Activated CD8-positive, alpha-beta memory T cell treated with anti-CD3 and anti-CD28 coated beads, Interleukin-2, amount 10 ng/mL, durations not matched to agents 7 days and 5 days (primary cell): Measurements from ENCODE around the gene SLC38A10. TPM values are rescaled to one million over a fixed set of nuclear protein-coding genes. Genes with fewer than 3 reads are reported as not detected.

ENCODE experiments used
- ATAC-seq: fragments of 150-1000 bp; cut with Tn5 transposase; one replicate; pipeline ENCODE4 v1.10.0; 2021; ENCODE audit warnings: moderate library complexity
- CTCF ChIA-PET: fragments of 350-600 bp; sonication (Branson Sonifier 250); formaldehyde crosslinking; loops from one replicate; lab custom pipeline; 2021; ENCODE audit warnings: antibody characterized with exemption; lab: Charles Lee
- DNase-seq: peaks from one replicate; pipeline ENCODE4 v3.0.0-alpha.2; 2020
- H3K27ac Mint-ChIP-seq: one replicate; pipeline ENCODE4 v1.8.0; 2021; ENCODE audit warnings: mild to moderate bottlenecking, mixed read lengths
- H3K27me3 Mint-ChIP-seq: one replicate; pipeline ENCODE4 v1.8.0; 2021; ENCODE audit warnings: mixed read lengths
- H3K36me3 Mint-ChIP-seq: one replicate; pipeline ENCODE4 v1.8.0; 2021; ENCODE audit warnings: mild to moderate bottlenecking, mixed read lengths
- H3K4me1 Mint-ChIP-seq: one replicate; pipeline ENCODE4 v1.8.0; 2021; ENCODE audit warnings: mixed read lengths
- H3K4me3 Mint-ChIP-seq: one replicate; pipeline ENCODE4 v1.8.0; 2021; ENCODE audit warnings: mild to moderate bottlenecking, moderate library complexity, mixed read lengths
- H3K9me3 Mint-ChIP-seq: one replicate; pipeline ENCODE4 v1.8.0; 2022; ENCODE audit warnings: low read depth, mixed read lengths
- total RNA-seq, 2 experiments: library from RNA; stranded (reverse); gene quantifications; one replicate each; pipeline ENCODE4 v1.2.3, GENCODE V29; 2021

Gene SLC38A10
- total RNA-seq, 2 experiments from 2014 or later = 81.7 to 88.7 TPM

DNA sequence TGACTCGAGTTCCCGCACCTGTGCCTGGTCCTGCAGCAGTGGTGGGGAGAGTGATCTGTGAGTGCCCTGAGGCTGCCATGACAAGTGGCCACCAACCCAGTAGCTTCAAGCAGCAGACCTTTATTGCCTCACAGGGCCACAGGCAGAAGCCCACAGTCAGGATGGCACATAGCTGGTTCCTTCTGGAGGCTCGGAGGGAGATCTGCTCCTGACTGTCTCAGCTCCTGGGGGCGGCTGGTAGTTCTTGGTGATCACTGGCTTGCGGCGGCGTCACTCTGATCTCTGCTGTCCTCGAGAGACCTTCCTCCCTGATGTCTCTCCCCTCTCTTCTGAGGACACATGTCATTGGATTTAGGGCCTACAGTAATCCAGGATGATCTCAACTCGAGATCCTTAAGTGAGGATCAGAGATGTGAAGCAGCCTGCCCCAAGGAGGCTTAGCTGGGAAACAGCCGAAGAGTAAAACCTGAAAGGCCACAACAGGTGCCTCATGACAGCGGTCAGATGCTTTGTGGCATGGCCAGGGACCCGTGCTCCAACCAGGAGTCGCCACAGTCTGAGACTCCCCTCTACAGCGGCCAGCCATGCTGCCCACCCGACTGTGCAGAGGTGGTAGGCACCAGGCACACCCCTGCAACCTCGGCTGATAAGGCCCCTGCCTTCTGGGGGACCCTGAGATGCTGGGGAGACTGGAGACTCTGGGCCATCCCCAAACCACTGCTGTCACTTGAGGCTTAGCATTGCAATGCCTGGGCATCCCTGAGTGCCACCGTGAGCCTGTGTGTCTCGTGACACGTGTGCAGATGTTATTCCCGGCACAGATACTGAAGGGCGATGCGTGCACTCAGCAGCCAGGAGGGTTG is 30.0 kb upstream of the SLC38A10 start:
- no peaks in the 10 kb centered on the region for H3K4me1 Mint-ChIP-seq
- CTCF ChIA-PET = interaction anchor here (1.2 kb wide), 1 partner anchor 72 kb away, joined by 3 read pairs; no protein-coding TSS in a partner anchor
- no peaks in the 10 kb centered on the region for H3K27me3 Mint-ChIP-seq
- no peak for DNase-seq
- no peaks in the 10 kb centered on the region for H3K36me3 Mint-ChIP-seq
- H3K9me3 Mint-ChIP-seq = no peaks in the 10 kb centered on the region
- ATAC-seq = no peak
- H3K27ac Mint-ChIP-seq = no peak overlapping the region
- H3K4me3 Mint-ChIP-seq = no peak overlapping the region

DNA sequence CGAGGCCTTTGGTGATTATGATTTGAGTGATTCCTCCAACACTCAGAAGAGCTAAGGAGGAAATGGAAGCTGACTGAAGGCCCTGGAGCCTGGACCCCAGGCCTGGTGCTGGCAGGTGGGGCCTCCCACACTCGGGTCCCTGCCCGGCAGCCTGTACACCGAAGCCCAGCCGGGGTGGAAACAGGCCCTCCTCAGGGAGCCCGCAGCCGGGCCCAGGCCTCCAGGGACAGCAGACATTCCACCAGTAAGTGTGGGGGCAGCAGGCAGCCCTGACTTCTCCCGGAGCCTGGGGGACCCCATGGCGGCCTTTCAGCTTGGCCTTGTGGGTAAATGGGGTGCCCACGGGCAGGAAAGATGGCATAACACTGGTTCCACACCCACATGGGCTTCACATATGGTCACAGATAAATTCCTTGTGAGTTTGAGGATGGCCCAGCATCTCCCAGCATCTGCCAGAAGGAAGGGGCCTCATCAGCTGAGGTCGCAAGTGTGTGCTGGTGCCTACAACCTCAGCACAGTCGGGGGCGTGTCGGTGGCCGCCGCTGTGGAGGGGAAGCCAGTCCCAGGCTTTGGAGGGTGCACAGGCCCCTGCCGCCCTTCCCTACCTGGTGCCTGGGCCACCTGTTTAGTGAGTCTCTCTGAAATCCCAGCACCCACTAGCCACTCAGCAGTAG is 29.2 kb upstream of the SLC38A10 start:
- H3K27me3 Mint-ChIP-seq = no peaks in the 10 kb centered on the region
- CTCF ChIA-PET = interaction anchor here (1.2 kb wide), 1 partner anchor 72 kb away, joined by 3 read pairs; no protein-coding TSS in a partner anchor
- H3K27ac Mint-ChIP-seq = no peak overlapping the region
- H3K36me3 Mint-ChIP-seq = no peaks in the 10 kb centered on the region
- ATAC-seq (no peak), DNase-seq (no peak)
- H3K4me3 Mint-ChIP-seq = no peak overlapping the region
- no peaks in the 10 kb centered on the region for H3K9me3 Mint-ChIP-seq
- H3K4me1 Mint-ChIP-seq = no peaks in the 10 kb centered on the region

DNA sequence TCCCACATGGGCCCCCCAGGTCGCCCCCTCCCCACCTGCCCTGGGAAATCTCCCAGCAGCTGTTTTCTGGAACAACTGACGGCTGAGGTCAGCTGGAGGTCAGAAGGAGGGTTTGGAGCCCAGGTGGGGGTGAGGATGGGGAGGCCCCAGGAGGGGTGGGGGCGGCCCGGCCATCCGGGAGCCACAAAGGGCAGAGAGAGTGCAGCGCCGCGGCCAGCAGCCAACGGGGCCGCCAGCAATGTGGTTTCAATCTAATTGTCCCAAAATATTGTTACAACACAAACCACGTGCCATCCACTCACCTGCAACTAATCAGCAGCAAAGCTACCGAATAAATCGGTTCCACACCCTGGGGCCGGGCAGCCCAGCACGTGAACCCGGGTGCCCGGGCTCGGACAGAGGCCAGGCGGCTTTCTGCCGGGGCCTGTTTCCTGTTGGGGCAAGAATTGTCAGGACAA is 28.3 kb upstream of the SLC38A10 start:
- H3K9me3 Mint-ChIP-seq = no peaks in the 10 kb centered on the region
- H3K4me1 Mint-ChIP-seq = no peaks in the 10 kb centered on the region
- no peak for DNase-seq
- ATAC-seq = no peak
- CTCF ChIA-PET = interaction anchor here (0.7 to 1.7 kb wide), 6 partner anchors 10 to 161 kb away, joined by 3 to 4 read pairs (median 3); no protein-coding TSS in a partner anchor
- no peak overlapping the region for H3K27ac Mint-ChIP-seq
- H3K4me3 Mint-ChIP-seq = no peak overlapping the region
- H3K27me3 Mint-ChIP-seq = no peaks in the 10 kb centered on the region
- H3K36me3 Mint-ChIP-seq = no peaks in the 10 kb centered on the region

DNA sequence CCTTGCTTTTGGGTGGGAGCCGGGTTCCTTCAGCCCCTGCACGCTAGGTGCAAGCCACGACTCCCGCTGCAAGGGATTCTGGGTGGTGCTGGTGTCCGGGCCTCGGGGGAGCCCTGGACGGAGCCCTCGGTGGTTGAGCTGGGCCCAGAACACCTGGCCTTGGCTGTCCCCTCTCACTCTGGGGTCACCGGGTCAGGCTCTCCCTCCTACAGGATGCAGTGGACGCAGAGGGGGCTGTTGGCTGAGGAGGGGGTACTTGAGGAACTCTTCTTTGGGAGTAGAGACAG is 27.9 kb upstream of the SLC38A10 start:
- Mint-ChIP-seq H3K27ac (no peak overlapping the region), H3K9me3 (no peaks in the 10 kb centered on the region)
- CTCF ChIA-PET = interaction anchor here (0.7 to 1.7 kb wide), 6 partner anchors 9 to 162 kb away, joined by 3 to 4 read pairs (median 3); no protein-coding TSS in a partner anchor

DNA sequence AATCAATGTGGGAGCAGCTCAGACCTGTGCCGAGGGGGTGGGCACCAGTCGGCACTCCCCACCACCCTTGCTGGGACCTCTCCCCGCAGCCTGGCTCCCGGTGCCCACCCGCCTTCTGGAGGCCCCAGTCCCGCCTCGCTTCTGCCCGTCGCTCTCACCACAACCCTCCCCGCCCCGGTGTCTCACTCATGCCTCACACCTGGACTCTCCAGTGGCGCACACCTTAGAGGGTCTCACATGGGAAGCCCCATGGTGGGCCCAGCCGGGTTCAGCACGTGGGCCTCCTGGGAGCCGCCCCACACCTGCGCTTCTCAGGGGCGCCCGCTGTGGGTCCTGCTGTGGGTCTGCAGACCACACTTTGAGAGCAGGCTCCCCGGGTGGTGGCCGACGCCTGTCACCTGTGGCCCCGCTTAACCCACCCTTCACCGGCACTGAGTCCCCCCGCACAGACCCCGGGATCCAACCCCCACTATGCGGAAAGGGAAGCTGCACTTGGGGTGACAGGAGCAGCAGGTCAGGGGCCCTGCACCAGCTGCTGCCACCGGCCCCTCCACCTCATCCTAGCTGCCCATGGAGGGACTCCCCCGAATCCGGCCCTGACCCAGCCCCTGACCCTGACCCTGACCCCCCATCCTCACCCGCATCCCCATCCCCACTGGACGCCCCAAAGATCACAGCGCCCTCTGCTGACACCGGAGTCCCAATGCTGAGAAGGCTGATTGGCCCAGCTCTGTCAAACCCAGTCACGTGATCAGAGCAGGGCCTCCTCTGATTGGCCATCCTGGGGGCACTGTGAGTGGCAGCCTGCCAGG is 27.4 kb upstream of the SLC38A10 start:
- ATAC-seq = peak; percentile 80
- Mint-ChIP-seq H3K27me3 (no peaks in the 10 kb centered on the region), H3K4me3 (no peak overlapping the region)

More for the DNA sequence above, 27.9 kb upstream of the SLC38A10 start:
- Mint-ChIP-seq H3K27me3 (no peaks in the 10 kb centered on the region), H3K4me1 (no peaks in the 10 kb centered on the region), H3K36me3 (no peaks in the 10 kb centered on the region), H3K4me3 (no peak overlapping the region)
- peak; percentile 20 for ATAC-seq
- no peak for DNase-seq

DNA sequence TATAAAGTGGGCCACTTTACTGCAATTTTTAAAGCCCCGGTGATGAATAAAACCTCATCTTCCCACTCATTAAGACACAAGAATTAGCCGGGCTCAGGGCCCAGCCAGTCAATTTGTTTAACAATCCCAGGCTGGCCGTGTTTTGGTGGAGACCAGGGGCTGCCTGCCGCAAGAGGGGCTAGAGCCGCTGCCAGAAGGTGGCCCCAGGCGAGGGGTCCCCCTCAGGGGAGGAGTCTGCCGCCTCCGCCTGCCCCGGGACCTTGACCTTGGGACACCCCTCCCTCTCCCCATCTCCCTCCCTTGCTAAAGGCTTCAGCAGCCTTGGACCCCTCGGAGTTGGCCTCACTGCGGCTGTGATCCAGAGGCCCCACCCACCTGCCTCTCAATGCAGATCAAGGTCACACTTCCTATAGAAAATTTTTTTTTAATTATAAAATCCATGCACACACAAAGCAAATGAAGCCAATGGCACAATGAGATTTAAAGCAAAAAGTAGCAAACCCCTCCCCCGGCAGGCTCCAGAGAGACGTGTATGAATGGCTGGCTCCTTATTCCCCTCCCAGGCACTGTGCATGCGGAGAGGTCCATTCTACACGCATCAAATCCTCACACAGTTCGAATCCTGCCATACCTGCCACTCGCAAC is 23.0 kb upstream of the SLC38A10 start:
- CTCF ChIA-PET = no interaction called here
- Mint-ChIP-seq H3K4me1 (no peaks in the 10 kb centered on the region), H3K36me3 (no peaks in the 10 kb centered on the region)

More for the DNA sequence above, 27.4 kb upstream of the SLC38A10 start:
- DNase-seq = peak; percentile 61
- no peaks in the 10 kb centered on the region for H3K36me3 Mint-ChIP-seq
- CTCF ChIA-PET = interaction anchor here (0.7 to 1.7 kb wide), 6 partner anchors 9 to 162 kb away, joined by 3 to 4 read pairs (median 3); no protein-coding TSS in a partner anchor
- H3K4me1 Mint-ChIP-seq = no peaks in the 10 kb centered on the region
- no peak overlapping the region for H3K27ac Mint-ChIP-seq
- no peaks in the 10 kb centered on the region for H3K9me3 Mint-ChIP-seq

DNA sequence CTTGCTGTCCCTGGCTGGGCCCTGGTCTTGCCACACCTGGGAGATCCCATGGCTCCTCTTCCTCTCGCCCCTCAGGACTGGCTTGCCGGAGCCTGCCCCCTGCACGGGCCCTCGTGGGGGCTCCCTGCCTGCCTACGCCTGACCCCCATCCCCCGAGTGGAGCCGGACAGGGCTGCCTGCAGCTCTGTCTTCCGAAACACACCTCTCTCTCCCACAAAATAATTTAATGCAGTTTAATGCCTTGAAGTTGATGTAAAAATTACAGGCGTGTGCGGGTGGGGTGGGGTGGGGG is 22.4 kb upstream of the SLC38A10 start:
- no peak for ATAC-seq
- no peaks in the 10 kb centered on the region for H3K9me3 Mint-ChIP-seq

More for the DNA sequence above, 23.0 kb upstream of the SLC38A10 start:
- H3K27me3 Mint-ChIP-seq = peaks cover 4% of the 10 kb centered on the region
- no peak for ATAC-seq
- H3K4me3 Mint-ChIP-seq = no peak overlapping the region
- no peaks in the 10 kb centered on the region for H3K9me3 Mint-ChIP-seq
- H3K27ac Mint-ChIP-seq = no peak overlapping the region
- no peak for DNase-seq

DNA sequence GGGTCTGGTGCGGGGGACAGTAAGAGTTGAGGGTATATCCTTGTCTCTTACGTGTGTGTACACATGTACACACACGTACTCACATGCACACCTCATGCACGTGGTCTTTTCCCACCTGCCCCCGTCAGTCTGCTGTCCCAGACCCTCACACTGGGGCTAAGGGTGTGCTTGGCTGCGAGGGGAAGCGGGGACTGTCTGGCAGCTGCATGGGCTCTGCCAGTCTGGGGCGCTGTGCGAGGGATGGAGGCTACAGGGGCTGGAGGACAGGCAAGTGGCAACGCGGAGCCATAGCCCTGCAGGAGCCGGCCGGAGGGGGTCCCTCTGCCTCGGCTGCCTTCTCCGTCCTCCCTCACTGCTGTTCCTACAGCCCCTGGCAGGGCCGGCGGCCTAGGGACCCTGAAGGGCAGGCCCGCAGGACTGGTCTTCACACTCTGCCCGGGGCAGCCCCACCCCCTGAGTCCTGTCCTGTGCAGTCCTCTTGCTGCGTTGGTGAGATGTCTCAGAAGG is 20.8 kb upstream of the SLC38A10 start:
- Mint-ChIP-seq H3K4me1 (no peaks in the 10 kb centered on the region), H3K36me3 (no peaks in the 10 kb centered on the region), H3K27me3 (peaks cover 4% of the 10 kb centered on the region), H3K9me3 (no peaks in the 10 kb centered on the region), H3K27ac (no peak overlapping the region), H3K4me3 (no peak overlapping the region)
- DNase-seq = no peak
- no peak for ATAC-seq
- CTCF ChIA-PET = no interaction called here

More for the DNA sequence above, 22.4 kb upstream of the SLC38A10 start:
- CTCF ChIA-PET = no interaction called here
- H3K4me1 Mint-ChIP-seq = no peaks in the 10 kb centered on the region
- no peak for DNase-seq
- no peaks in the 10 kb centered on the region for H3K36me3 Mint-ChIP-seq
- H3K27me3 Mint-ChIP-seq = peaks cover 4% of the 10 kb centered on the region
- no peak overlapping the region for H3K4me3 Mint-ChIP-seq
- no peak overlapping the region for H3K27ac Mint-ChIP-seq

DNA sequence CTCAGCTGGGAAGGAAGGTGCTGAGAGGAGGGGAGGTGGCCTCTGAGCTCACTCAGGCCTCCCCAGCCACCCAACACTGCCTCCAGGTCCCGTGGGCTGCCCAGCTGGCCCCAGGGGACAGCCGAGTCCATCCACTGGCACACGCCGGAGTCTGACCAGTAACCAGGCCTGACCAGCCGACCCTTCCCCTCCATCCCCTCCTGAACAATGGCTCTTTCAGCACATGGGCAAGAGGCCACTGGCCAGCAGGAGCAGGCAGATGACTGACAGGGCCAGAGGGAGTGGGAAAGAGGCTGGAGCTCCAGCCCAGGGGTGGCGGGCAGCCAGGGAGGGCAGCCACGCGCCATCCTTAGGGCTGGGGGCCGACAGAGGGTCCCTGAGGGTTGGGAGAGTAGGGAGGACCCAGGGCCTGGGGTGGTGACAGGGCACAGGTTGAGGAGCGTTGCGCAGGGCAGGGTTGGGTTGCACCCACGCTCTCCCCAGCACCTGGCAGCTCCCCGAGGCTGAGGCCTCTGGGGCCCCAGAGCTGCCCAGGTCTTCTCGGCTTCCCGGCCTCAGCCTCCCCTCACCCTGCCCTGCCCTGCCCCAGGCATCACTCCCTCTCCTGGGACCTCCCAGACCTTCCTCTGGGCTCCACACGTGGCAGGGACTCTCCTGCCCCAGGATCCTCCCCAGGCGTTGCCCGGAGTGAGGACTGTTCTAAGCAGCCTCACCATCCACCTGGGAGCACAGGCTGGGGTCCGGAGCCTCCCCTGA is 20.2 kb upstream of the SLC38A10 start:
- H3K27me3 Mint-ChIP-seq = peaks cover 4% of the 10 kb centered on the region
- no peak overlapping the region for H3K4me3 Mint-ChIP-seq
- H3K9me3 Mint-ChIP-seq = no peaks in the 10 kb centered on the region
- CTCF ChIA-PET = no interaction called here
- DNase-seq (no peak), ATAC-seq (no peak)
- H3K4me1 Mint-ChIP-seq = no peaks in the 10 kb centered on the region
- no peaks in the 10 kb centered on the region for H3K36me3 Mint-ChIP-seq
- no peak overlapping the region for H3K27ac Mint-ChIP-seq

DNA sequence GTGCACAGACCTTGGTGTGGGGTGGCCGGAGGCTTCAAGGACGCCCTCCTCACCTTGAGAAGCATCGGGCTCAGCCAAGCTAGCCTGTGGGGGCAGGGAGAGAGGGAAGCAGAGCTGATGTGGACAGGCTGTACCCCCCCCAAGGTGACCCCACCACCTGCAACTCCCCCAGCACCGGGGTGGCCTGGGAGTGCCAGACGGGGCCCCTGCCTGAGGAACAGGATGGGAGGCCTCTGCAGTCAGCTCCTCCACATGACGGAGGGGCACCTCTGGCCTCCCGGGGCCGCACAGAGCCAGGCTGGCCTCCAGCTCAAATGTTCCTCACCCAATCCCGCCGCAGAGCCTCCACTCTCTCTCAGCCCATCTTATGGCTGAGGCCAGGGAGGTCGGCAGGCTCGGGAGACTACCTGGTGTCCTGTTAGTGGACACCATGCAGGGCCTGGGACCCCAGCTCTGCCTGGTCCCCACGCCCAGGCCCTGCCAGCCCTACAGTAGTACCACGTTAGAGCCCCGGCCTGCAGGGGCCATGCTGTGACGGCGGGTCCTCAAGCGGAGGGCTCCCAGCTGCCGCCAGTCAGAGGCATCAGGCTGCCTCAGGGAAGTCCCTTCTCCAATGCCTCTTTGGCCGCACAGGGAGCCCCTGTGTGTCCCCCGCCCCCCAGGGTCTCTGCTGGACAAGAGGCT is 19.4 kb upstream of the SLC38A10 start:
- DNase-seq (no peak), ATAC-seq (no peak)
- no peak overlapping the region for H3K4me3 Mint-ChIP-seq
- H3K27ac Mint-ChIP-seq = no peak overlapping the region
- no peaks in the 10 kb centered on the region for H3K36me3 Mint-ChIP-seq
- CTCF ChIA-PET = interaction anchor here (1.1 kb wide), 1 partner anchor 8 kb away, joined by 3 read pairs; no protein-coding TSS in a partner anchor
- H3K9me3 Mint-ChIP-seq = no peaks in the 10 kb centered on the region
- H3K27me3 Mint-ChIP-seq = peaks cover 4% of the 10 kb centered on the region
- H3K4me1 Mint-ChIP-seq = no peaks in the 10 kb centered on the region

DNA sequence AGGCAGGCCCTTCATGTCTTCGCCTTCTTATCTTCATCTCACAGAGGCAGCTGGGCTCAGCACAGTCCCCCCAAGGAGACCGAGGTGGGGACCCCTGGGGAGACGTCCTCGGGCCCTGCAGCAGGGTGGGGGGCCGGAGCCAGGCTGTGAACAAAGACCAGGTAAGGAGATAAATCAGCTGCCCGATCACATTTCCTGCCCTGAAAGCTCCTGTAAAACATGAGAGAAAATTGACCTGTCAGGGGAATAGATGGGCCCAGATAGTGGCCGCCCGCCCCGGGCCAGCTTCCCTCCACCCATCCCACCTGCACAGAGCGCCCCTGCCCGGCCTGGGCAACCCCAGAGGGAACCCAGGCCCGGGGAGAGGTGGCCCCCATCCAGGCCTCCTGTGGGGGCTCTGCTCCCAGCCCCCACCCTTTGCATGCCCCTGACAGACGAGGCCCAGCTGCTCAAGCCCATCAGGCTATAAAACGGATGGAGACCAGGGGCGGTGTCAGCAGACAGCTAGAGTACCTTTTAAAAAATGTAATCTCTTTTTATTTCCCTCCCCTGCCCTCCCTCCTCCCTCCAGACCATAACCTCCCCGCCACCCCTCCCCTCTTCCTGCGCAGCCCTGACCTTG is 18.8 kb upstream of the SLC38A10 start:
- H3K4me3 Mint-ChIP-seq = no peak overlapping the region
- no peak for DNase-seq

More for the DNA sequence above, 18.8 kb upstream of the SLC38A10 start:
- no peaks in the 10 kb centered on the region for H3K36me3 Mint-ChIP-seq
- H3K9me3 Mint-ChIP-seq = no peaks in the 10 kb centered on the region
- CTCF ChIA-PET = interaction anchor here (1.1 to 1.2 kb wide), 2 partner anchors 9 to 171 kb away, joined by 3 to 4 read pairs; no protein-coding TSS in a partner anchor
- no peak overlapping the region for H3K27ac Mint-ChIP-seq
- ATAC-seq = no peak
- H3K27me3 Mint-ChIP-seq = peaks cover 8% of the 10 kb centered on the region
- H3K4me1 Mint-ChIP-seq = peaks cover 2% of the 10 kb centered on the region
